Hepatocyte (in vitro differentiated cells): ENCODE measurements around the gene HSF2.

Source experiments
- CTCF ChIP-seq: fragments of 200-600 bp; sonication (generic); IDR thresholded peaks from 2 replicates; pipeline ENCODE4 v1.5.1; 2016; ENCODE audit warnings: antibody characterized with exemption, mild to moderate bottlenecking; ENCODE audit not compliant: poor library complexity
- EZH2 ChIP-seq: fragments of 200-600 bp; sonication (generic); IDR thresholded peaks from 2 replicates; pipeline ENCODE4 v1.6.1; 2016; ENCODE audit warnings: antibody characterized with exemption, mild to moderate bottlenecking, borderline replicate concordance

- TF ChIP-seq CTCF (no peak), EZH2 (no peak)
Observed at GRCh38 chr6:122459240-122459639, 59.8 kb downstream of the HSF2 start.
